GM18870 (cell line): ENCODE data around the gene GNAT3.

Experiments used
- ATAC-seq: cut with Tn5 transposase; IDR thresholded peaks from one replicate; pipeline ENCODE4 v1.9.1; 2021; ENCODE audit warnings: moderate library complexity; ENCODE audit not compliant: unreplicated experiment

The GNAT3 gene

DNA sequence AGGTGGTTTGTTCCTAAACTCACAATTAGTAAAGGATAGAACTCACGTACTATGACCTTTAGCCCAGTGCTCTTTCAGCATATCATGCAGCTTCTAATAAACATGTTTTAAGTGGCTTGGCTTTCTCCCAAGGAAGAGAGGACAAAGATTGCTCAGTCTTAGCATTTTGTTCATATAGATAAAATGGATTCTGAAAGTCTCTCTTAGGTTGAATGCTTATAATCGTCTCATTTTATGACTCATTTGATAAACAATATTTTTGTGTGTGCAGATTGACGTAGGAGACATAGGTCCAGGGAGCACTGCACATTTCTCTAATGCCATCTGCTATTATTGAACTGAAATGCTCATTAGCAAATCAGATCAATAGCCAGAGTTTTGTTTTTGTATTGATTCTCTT, 44.8 kb downstream of the GNAT3 start:
- ATAC-seq = no peak

DNA sequence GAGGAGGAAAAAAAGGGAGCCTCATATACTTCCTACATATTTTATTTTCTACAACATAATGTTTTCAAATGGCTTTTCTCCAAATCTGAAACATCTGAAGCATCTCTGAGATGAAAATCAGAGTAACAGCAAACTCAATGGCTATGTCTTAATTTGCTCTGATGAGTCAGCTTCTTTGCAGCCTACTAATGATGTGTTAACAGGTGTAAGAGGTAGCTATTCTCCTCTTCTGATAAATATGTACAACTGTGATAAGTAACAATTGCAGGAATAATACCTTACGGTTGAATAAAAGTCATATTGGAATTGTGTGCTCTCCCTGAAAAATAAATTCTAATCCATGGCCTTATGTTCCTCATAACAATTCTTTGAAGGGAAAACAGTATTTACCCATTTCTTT, 45.2 kb downstream of the GNAT3 start:
- no peak for ATAC-seq

DNA sequence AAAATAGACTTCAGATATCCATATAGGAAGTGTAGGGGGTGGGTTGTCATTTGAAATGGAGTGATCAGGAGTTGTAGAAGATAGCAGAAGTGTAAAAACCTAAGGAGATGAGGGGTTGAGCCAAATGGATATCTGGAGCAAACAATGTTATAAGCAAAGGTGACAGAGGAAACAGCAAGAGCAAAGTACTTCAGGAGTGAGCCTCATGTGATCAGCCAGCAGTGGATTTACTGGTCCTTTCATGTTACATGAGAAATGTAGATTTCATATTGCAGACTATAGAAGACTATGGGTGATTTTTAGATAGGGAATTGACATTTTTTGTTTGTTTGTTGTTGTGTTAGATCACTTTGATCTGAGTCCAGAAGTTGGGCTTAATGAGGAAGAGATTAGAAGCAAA, 47.7 kb downstream of the GNAT3 start:
- no peak for ATAC-seq

DNA sequence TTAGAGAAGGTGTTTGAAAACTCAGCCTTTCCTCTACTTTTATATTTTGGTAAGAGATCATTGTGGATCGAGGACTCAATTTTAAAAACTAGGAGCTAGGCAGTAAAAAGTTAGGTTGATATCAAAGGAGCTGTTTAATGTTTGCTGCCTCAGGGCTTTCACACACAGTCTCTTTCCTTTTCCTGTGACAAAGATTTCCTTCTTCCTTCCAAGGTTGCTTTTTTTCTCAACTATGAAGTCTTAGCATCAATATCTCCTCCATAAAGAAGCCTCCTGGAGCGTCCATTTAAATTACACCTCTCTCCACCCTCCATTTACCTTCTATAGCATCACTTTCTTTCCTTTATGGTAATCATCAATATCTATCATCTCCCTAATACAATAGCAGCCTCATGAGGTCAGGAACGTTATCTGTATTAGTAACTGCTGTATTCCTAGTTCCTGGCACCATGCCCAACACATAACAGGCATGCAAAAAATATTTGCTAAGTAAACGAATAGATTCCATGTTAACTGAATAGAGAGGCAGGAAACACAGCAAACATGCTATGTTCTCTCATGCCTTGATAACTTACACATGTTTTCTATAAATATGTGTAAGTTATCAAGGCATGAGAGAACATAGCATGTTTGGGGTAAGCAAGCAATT, 48.5 kb downstream of the GNAT3 start:
- ATAC-seq = no peak

DNA sequence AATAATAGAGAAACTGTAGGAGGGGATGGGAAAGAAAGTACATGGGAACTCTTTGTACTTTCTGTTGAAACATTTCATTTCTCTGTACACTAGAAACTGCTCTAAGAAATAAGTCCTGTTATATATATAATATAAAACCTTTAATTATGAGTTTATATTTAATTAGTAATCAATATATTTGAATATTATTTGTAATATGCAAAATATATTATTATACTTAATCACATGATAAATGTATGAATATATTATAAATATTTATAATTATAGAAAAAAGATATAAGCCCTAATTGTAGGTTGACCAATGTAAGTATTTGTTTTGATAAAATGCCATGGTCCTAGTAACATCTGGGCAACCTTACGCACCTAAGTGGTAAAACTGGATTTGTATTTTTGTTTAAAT, 51.0 kb downstream of the GNAT3 start:
- ATAC-seq = no peak

DNA sequence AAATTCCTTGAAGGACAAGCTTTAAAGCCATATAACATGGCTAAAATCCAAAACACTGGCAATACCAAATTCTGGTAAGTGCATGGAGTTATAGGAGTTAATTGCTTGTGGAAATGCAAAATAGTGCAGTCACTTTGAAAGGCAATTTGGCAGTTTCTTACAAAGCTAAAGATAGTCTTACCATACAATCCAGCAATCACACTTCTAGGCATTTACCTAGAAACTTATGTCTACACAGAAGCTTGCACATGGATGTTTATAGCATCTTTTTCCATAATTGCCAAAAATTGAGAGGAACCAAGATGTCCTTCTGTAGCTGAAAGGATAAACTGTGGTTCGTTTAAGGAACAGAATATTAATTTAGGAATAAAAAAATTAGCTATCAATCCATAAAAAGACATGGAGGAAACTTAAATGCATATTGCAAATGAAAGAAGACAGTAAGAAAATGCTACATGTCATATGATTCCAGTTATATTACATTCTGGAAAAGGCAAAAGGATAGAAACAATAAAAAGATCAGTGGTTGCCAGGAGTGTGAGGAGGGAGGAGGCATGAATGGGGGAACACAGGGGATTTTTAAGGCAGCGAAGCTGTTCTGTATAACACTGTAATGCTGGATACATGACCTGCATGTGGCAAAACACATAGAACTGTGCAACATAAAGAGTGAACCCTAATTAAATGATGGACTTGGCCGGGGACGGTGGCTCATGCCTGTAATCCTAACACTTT, 51.9 kb downstream of the GNAT3 start:
- no peak for ATAC-seq

DNA sequence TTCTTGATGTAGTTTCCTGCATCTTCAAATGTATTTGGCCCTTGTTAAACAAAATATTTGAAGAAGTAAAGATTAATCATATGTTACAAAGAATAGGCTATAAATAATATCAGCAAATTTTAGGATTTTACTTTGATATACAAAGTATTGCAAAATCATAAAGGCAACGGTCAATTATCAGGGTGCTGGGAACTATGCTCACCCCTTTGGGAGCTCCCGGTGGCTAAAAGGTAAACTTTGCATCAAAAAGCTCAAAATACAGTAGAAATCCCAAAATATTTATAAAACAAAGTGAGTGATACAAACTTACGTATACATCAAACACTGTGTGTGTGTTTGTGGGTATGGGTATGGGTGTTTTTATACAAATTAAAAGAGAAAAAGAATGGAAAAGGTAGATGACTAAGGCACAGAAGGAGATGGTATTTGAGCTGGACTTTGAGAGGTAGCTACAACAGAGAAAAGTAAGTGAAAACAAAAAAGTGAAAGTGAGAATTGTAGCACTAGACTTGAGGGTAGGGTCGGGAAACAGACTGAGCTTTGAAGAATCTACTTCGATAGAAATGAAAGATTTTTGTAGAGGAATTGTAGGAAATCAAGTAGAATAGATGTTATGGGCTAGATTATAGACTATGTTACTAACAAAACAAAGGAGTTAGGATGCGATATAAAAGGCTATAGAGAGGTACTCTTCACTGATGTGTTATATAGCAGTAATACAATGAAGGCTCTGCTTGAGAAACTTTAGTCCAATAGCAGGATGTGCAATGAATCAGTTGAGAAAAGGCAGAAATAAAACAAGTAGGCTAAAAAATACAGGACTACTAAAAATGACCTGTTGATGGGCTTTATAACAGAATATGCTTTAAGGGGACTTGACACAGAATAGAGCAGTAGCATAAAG, 52.8 kb downstream of the GNAT3 start:
- ATAC-seq = no peak

DNA sequence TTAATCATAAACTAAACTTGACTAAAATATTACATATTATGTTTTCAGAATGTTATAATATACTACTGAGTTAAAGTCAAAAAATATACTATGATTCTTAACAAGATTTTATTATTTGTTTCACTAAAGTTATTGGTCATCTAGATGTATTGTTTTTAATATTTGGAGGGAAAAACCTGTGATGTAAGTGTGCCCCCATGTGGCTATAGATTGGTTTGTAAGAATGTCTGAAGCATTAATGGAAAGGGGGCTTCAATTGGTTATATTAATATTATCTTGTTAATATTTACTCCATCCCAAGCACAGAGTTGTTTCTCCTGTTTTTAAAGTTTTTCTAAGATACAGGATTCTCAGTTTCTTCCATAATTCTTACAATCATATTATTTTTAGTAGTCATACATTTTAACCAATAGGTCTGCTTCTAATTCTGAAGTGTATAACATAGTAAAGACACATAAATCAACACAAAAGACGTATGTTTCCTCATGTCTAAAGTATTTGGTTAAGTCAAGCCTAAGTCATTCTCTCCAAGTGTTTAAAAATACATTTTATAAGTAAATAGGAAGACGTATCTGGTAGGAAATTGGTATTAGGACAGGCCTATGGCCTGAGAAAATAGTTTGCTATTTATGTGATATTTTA, 58.0 kb downstream of the GNAT3 start:
- ATAC-seq = no peak

DNA sequence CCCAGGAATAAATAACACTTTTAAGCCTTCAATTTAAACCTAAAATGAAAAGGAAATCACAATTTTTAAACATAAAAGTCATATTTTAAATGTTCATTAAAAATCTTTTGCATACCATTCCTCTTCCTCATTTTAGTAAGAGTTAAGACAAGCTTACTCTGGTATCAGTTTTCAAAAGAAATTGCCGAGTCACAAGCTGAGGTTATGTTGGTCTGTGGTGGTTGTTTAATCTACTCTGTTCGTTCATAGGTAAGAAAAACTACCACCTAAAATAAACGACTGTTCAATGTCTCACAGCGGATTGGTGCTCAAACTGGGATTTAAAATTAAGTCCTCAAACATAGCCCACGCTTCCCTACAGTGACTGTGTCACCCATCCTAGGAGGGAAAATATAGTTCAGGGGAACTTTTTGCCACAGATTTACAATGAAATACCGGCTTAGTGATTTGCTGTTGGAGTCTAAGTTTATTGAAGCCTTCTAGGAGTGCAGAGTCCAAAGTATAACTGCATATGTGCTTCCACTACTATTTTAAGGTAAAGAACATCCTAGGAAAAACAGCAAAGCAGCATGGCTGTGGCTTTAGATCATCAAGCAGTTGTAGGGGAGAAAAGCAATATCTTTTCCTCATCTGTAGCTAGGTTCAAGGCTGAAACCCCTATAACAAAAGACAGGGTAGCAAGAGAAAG, 61.1 kb downstream of the GNAT3 start:
- no peak for ATAC-seq

DNA sequence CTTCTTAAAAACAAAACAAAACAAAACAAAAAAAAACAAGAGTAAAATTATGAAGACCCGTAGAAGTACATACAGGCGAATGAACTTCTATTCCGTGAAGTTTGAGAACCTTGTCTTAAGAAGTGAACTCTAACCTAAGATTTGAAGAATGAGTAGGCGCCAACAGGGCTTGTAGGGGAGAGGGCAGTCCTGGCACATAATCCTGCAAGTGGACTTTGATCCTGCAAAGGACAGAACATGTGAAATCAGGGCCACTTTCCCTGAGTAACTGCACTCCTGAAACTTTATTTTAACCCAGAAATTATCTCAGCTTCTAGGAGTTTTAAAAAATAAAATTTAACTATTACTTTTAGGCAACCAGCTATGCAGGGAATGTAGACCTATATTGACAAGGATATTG, 62.0 kb downstream of the GNAT3 start:
- ATAC-seq = no peak

DNA sequence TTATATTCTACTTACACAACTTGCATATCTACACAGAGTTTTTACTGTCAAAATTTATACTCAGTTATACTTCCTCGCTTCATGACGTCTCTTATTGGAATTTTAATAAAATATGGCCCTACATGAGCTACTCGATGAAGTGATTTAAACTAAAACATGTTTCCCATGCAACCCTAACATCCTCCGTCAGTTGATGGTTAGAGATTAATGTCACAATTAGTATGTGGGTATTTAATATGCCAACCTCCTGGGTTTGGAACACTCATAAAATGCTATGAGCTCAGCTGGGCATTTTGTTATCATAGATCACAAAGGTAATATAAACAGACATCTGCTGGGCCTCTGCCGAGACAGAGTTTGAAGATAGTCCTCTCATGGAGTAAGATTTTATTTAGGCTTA, 66.5 kb downstream of the GNAT3 start:
- ATAC-seq = no peak

DNA sequence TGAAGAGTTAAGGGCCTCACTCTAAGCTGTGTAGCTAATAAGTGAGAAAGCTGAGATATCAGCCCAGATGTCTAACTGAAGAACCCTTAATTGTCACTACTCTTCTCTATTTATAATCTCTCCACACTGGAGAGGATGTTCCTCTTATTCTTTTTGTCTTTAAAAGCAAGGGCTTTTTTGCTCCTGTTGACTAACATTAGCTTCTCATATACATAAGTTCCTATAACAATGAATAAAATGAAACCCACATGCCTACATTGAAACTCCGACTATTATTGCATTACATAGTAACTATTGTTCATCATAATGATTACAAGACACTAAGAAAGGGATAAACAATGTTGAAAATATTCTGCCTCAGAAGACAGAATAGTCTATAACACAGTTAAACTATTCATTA, 67.1 kb downstream of the GNAT3 start:
- ATAC-seq = no peak

DNA sequence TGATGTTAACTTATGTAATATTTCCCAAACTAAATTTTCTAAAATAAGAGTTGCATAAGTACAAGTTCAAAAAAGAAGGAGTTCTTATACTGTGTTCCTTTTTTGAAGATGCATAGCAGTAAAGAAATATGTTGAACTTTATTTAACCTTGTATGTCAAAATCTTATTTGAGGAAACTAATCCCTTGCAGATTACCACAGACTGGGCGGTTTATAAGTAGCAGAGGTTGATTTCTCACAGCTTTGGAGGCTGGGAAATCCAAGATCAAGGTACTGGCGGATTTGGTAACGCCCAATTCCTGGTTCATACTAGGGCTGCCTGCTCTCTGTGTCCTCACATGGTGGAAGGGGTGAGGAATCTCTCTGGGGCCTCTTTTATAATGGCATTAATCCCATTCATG, 68.5 kb downstream of the GNAT3 start:
- ATAC-seq = no peak

DNA sequence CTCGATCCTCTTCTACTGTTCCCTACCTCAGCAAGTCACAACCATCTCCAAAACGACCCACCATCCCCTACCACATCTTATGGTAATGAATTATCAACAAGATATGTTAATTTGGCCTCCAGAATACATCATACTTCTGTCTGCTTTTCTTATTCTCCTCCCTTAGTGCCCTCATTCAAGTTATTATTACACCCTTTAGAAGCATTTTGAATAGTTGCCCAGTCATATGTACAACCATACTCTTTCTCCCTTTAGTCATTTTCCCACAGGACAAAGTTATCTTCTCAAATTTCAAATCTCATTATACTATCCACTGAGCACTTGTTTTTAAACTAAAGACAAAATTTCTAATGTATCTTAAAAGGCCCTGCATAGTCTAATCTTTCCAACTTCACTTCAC, 71.0 kb downstream of the GNAT3 start:
- ATAC-seq = no peak

DNA sequence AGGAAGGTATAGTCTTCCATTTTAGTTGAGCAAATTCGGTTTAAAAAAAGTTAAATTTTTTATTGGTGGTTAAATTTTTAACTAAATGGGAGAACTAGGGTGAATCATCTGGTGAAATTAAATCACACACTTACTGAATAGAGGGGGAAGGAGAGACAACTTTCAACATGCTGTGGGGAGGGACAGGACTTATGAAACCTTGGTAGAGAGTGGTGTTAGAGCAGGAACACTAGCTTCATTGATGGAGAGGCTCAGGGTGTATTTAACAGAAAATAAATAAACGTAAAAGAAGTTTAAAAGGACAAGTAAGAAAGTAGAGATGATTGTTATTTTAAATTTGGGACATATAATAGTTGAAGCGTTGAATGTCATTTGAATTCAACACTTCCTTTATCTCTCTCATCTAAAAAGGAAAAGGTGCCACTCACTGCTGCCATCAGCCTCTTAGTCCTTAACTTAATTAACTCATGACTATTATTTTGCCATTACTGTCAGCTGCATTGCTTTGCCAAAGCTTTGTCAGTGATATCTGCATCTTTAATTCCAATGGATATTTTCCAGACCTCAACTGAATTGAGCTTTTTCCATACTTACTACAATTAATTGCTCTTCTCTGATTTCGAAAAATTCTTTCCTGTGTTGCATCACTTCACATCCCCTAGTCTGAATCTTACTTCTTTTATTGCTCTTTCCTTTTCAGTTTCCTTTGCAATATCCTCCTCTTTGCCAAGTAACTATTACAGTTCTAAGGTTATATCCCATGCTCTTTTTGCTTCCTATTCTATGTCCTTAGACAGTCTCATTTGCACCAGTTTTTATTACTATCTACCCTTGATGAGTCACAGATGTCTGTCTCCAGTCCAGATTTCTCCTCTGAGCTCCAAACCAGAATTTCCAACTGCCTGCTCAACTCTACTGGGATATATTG, 71.7 kb downstream of the GNAT3 start:
- ATAC-seq = no peak

DNA sequence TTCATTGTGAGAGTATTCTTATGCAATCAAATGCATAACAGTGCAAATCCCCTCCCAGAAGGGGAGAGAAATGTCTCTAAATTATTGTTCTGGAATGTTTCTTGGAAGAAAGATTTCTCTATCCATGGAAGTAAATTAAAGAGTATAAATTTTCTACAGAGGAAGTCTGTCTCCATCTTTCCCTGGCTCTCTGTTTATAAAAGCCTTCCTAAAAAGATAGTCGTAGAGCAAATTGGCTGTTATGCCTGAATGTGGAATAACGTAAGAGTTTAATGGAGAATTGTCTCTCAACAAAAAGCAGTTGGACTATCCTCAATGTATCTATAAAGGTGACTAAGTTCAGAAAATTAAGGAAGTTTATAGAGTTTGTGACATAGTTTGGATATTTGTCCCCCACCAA, 76.3 kb downstream of the GNAT3 start:
- no peak for ATAC-seq

DNA sequence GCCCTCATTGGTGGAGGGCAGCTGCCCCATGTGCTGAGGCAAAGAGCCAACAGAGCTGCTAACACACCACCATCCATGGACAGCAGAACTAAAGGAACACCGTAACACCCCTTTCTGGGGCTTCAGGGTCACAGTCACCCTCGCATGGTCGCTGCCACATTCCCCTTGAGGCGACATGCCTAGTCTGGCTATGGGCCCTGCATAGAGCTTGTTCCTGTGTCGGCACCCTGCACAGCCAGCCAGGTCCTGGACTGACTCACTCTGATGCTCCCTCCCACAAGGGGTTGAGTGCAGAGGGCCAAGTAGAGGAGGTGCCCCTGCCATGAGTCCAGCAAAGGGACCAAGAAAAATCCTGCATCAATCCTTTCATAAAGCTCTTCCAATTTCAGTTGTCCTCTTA, 77.8 kb downstream of the GNAT3 start:
- ATAC-seq = no peak

DNA sequence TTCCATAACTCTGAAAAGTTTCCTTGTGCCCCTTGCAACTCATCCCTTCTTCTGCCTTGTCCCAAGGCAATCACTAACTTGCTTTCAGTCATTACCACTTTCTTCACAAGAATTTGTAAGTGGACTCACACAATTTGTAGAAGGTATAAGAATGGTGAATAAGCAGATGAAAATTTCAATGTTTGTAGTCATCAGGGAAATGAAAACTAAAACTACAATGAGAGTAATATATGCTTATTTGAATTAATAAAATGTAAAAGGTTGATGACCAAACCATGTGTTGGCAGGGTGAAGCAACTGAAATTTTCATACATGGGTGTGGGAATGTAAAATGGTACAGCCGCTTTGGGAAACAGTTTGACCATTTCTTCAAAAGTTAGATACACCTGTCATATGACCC, 79.7 kb downstream of the GNAT3 start:
- no peak for ATAC-seq

DNA sequence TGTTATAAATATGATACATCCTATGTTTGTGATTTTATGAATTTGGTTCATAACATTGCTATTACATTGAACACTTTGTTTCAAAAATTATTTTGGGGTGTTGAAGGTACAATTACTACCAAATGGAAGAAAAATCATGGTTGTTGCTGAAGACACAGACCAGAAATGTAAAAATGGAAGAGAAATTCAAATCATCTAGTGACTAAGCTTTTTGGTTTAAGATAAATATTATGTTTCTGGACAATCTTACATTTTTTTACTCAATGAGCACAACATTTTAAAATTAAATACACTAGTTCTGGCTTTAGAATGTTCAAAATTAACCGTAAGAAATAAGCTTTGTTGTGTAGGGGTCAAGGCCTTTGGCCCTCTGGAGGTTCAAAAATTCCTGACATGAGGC, 82.7 kb downstream of the GNAT3 start:
- ATAC-seq = no peak
